Endodermal cell (in vitro differentiated cells): ENCODE data around the gene COX19. TPM values are rescaled to one million over a fixed set of nuclear protein-coding genes. Genes with fewer than 3 reads are reported as not detected.
A peak's percentile ranks its signal among the peaks of the same experiment; 100 is the strongest.

Source experiments
- DNase-seq: peaks from one replicate; pipeline ENCODE4 v3.0.0-alpha.2; 2017
- H3K27ac ChIP-seq: 2 replicates; pipeline ENCODE4 v1.5.1; 2013; ENCODE audit warnings: mild to moderate bottlenecking, low read depth, low read length, moderate library complexity
- H3K27me3 ChIP-seq: 2 replicates; pipeline ENCODE4 v1.6.1; 2013; ENCODE audit warnings: mild to moderate bottlenecking, low read length, moderate library complexity; ENCODE audit not compliant: insufficient read depth, control insufficient read depth, poor library complexity, severe bottlenecking
- H3K36me3 ChIP-seq: 2 replicates; pipeline ENCODE4 v1.7.0; 2013; ENCODE audit warnings: mild to moderate bottlenecking, low read length, moderate library complexity; ENCODE audit not compliant: control insufficient read depth, insufficient read depth
- H3K4me1 ChIP-seq: one replicate; pipeline ENCODE4 v1.7.0; 2013; ENCODE audit warnings: low read length; ENCODE audit not compliant: control insufficient read depth, insufficient read depth
- H3K4me3 ChIP-seq: 2 replicates; pipeline ENCODE4 v1.5.1; 2013; ENCODE audit warnings: mild to moderate bottlenecking, low read length, moderate library complexity
- H3K9ac ChIP-seq: 2 replicates; pipeline ENCODE4 v1.6.1; 2013; ENCODE audit warnings: mild to moderate bottlenecking, low read length, moderate library complexity; ENCODE audit not compliant: poor library complexity, severe bottlenecking; ENCODE audit errors: extremely low read depth
- H3K9me3 ChIP-seq: 2 replicates; pipeline ENCODE4 v1.6.1; 2013; ENCODE audit warnings: mild to moderate bottlenecking, low read length, moderate library complexity; ENCODE audit not compliant: control insufficient read depth
- H3K27ac Mint-ChIP-seq: 2 replicates; pipeline ENCODE4 v1.8.0; 2020; ENCODE audit warnings: mixed read lengths
- H3K27me3 Mint-ChIP-seq: 2 replicates; pipeline ENCODE4 v1.8.0; 2021; ENCODE audit warnings: mild to moderate bottlenecking, mixed read lengths; ENCODE audit not compliant: insufficient read depth
- H3K36me3 Mint-ChIP-seq: 2 replicates; pipeline ENCODE4 v1.8.0; 2020; ENCODE audit warnings: low read depth, mixed read lengths
- H3K4me1 Mint-ChIP-seq: 2 replicates; pipeline ENCODE4 v1.8.0; 2020; ENCODE audit warnings: mixed read lengths
- H3K4me3 Mint-ChIP-seq: 2 replicates; pipeline ENCODE4 v1.8.0; 2020; ENCODE audit warnings: mild to moderate bottlenecking, moderate library complexity, mixed read lengths
- H3K9me3 Mint-ChIP-seq: 2 replicates; pipeline ENCODE4 v1.8.0; 2020; ENCODE audit warnings: mild to moderate bottlenecking, mixed read lengths
- WGBS, 2 experiments: methylation state at CpG; one replicate each; pipeline versions ENCODE4 v1.1.5 to v1.1.7; 2013; ENCODE audit warnings: missing lambda C conversion rate in 2 of 2, mixed read lengths in 1 of 2; ENCODE audit not compliant: insufficient coverage in 1 of 2, insufficient read length in 1 of 2; 5-methylcytosine and 5-hydroxymethylcytosine counted together
- total RNA-seq, 2 donors: library from RNA; stranded (reverse); fragmentation: NEBNext Ultra II Directional in 1 of 2; extraction: Animal tissue kit (Norgen Biotek cat#: 25700) in 1 of 2; gene quantifications; 2 replicates in 1 of 2; 3 replicates in 1 of 2; pipeline ENCODE4 v1.2.1, GENCODE V29; 2021
- TF ChIP-seq, protein P1 (sequence below): fragments of 200-600 bp; sonication (generic); conservative IDR thresholded peaks from 2 replicates; pipeline ENCODE4 v1.5.0; 2021; ENCODE audit warnings: antibody characterized with exemption, mild to moderate bottlenecking

The COX19 gene
- total RNA-seq, 2 donors from 2014 or later: 15.0 to 18.5 TPM

DNA sequence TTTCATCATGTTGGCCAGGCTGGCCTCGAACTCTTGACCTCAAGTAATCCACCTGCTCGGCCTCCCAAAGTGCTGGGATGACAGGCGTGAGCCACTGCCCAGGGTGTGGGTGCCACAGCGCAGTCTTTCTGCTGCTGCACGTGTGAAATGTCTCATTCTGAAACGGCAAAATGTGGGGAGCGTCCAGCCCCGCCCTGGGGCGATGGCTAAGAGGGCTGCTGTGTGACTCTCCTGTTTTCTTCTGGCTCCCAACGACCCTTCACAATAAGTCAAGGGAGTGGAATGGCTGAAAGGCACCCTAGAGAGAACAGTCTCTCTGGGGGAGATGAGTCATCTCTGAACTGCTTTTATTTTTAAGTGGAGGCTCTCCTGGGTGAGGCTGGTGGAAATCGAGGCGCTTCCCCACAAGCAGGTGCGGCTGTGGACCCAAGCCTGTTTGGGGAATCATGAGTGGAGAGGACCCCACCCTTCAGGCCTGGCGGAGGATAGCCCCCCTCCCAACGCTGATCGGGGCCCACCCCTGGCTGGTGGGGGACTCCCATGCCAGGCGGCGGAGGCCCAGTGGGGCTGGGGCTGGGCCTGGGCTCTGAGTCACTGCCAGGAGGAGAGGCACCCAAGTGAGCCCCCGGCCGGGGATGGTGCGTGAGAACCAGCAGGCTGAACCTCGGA, 38.8 kb downstream of the COX19 start:
- no peak for DNase-seq
- peaks cover 12% of the 10 kb centered on the region for H3K27me3 Mint-ChIP-seq
- no peaks in the 10 kb centered on the region for H3K4me1 ChIP-seq
- H3K27me3 ChIP-seq: peaks cover 13% of the 10 kb centered on the region
- peaks cover 8% of the 10 kb centered on the region for H3K9me3 Mint-ChIP-seq
- no peak overlapping the region for H3K27ac ChIP-seq
- no peak overlapping the region for H3K4me3 ChIP-seq
- peak overlapping the region; percentile 55 for H3K27ac Mint-ChIP-seq
- H3K36me3 ChIP-seq: no peaks in the 10 kb centered on the region
- H3K9ac ChIP-seq: no peak overlapping the region
- H3K4me3 Mint-ChIP-seq: no peak overlapping the region
- H3K36me3 Mint-ChIP-seq: no peaks in the 10 kb centered on the region
- TF ChIP-seq, protein P1, sequence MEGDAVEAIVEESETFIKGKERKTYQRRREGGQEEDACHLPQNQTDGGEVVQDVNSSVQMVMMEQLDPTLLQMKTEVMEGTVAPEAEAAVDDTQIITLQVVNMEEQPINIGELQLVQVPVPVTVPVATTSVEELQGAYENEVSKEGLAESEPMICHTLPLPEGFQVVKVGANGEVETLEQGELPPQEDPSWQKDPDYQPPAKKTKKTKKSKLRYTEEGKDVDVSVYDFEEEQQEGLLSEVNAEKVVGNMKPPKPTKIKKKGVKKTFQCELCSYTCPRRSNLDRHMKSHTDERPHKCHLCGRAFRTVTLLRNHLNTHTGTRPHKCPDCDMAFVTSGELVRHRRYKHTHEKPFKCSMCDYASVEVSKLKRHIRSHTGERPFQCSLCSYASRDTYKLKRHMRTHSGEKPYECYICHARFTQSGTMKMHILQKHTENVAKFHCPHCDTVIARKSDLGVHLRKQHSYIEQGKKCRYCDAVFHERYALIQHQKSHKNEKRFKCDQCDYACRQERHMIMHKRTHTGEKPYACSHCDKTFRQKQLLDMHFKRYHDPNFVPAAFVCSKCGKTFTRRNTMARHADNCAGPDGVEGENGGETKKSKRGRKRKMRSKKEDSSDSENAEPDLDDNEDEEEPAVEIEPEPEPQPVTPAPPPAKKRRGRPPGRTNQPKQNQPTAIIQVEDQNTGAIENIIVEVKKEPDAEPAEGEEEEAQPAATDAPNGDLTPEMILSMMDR: no peak
- H3K9me3 ChIP-seq: no peaks in the 10 kb centered on the region
- WGBS, 2 experiments: 87 to 92% methylated on average over 10 to 22 of the region's 22 CpGs
- no peaks in the 10 kb centered on the region for H3K4me1 Mint-ChIP-seq

- H3K9ac ChIP-seq: no peak overlapping the region
- DNase-seq: no peak
- Mint-ChIP-seq H3K9me3 (peaks cover 8% of the 10 kb centered on the region), H3K27me3 (peaks cover 6% of the 10 kb centered on the region), H3K4me3 (no peak overlapping the region), H3K36me3 (no peaks in the 10 kb centered on the region), H3K27ac (no peak overlapping the region), H3K4me1 (no peaks in the 10 kb centered on the region)
- no peaks in the 10 kb centered on the region for H3K36me3 ChIP-seq
- TF ChIP-seq, protein P1: no peak
- H3K4me3 ChIP-seq: no peak overlapping the region
- no peaks in the 10 kb centered on the region for H3K4me1 ChIP-seq
- no peaks in the 10 kb centered on the region for H3K9me3 ChIP-seq
- WGBS, 2 experiments: 92% methylated on average over 26 to 28 of the region's 28 CpGs
- peaks cover 7% of the 10 kb centered on the region for H3K27me3 ChIP-seq
- no peak overlapping the region for H3K27ac ChIP-seq
These were observed 39.4 kb downstream of the COX19 start for GRCh38 chr7:935874-936385.

GRCh38 chr7:935164-935873, 40.0 kb downstream of the COX19 start:
- no peaks in the 10 kb centered on the region for H3K36me3 Mint-ChIP-seq
- H3K4me1 ChIP-seq: no peaks in the 10 kb centered on the region
- DNase-seq: peak; percentile 63

More at GRCh38 chr7:935164-935873, 40.0 kb downstream of the COX19 start:
- no peak overlapping the region for H3K4me3 ChIP-seq
- H3K9me3 ChIP-seq: no peaks in the 10 kb centered on the region
- TF ChIP-seq, protein P1: no peak
- Mint-ChIP-seq H3K4me1 (no peaks in the 10 kb centered on the region), H3K27ac (no peak overlapping the region), H3K9me3 (peaks cover 4% of the 10 kb centered on the region), H3K4me3 (no peak overlapping the region), H3K27me3 (peaks cover 2% of the 10 kb centered on the region)
- H3K27ac ChIP-seq: no peak overlapping the region
- H3K36me3 ChIP-seq: no peaks in the 10 kb centered on the region
- no peak overlapping the region for H3K9ac ChIP-seq
- H3K27me3 ChIP-seq: peaks cover under 1% of the 10 kb centered on the region
- WGBS, 2 experiments: 91 to 94% methylated on average over 28 to 46 of the region's 46 CpGs
